Sigmoid colon (tissue), 4 donors: Measurements from ENCODE around the gene DCTN1.

Experiments used
- CTCF ChIP-seq, 4 experiments: fragments of 450-650 bp in 3 of 4; fragments of 200-600 bp in 1 of 4; IDR thresholded peaks; one replicate each; pipeline ENCODE4 v1.5.1; 2016 to 2019; ENCODE audit warnings: antibody characterized with exemption in 4 of 4, mild to moderate bottlenecking in 3 of 4, moderate library complexity in 2 of 4
- EP300 ChIP-seq, 4 donors: sonication (generic); formaldehyde crosslinking; IDR thresholded peaks; one replicate each; pipeline ENCODE4 v1.6.1; 2017; ENCODE audit warnings: antibody characterized with exemption in 4 of 4

DNA sequence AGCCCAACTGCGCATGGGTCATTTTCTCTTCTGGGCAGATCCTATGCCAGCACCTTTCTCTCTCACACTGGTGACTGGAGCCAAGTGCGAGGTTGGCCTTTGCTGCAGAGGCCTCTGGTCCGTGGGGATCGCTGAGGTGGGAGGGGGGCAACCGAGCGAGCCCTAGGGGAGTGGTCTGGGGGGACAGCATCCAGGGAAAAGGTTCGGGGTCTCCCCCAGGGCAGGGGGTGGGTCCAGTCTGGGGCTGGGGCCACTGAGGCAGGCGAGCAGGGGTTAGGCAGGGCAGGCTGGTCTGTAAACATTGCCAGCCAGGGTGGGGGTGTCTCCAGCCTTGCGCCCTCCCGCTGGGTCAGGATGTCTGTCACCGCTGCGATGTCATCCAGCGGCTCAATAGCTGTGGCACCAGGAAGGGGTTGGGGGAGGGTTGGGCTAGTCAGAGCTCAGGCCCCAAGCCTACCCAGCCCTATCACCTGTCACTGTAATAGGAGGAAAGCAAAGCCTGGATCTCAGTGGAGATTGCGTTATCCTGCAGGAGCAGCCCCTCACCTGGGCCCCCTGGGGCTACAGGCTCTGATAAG lies 46.2 kb upstream of the DCTN1 start:
- TF ChIP-seq EP300 (IDR thresholded peaks at IDR 0.05) (no peak), CTCF (IDR thresholded peaks at IDR 0.05) (no peak)
